H9 (cell line): ENCODE measurements around the gene CADPS2. TPM values are rescaled to one million over a fixed set of nuclear protein-coding genes. Genes with fewer than 3 reads are reported as not detected.

ENCODE experiments used
- DNase-seq: peaks from one replicate; pipeline ENCODE4 v3.0.0-alpha.2; 2017
- H2AFZ ChIP-seq: one replicate; pipeline ENCODE4 v1.6.1; 2013; ENCODE audit warnings: mild to moderate bottlenecking, low read length, control low read depth, moderate library complexity
- H2AK5ac ChIP-seq: 2 replicates; pipeline ENCODE4 v1.6.1; 2013; ENCODE audit warnings: low read length, control low read depth, mixed read lengths; ENCODE audit not compliant: insufficient read length
- H2BK120ac ChIP-seq: one replicate; pipeline ENCODE4 v1.6.1; 2013; ENCODE audit warnings: low read depth, mild to moderate bottlenecking, low read length, control low read depth, inconsistent platforms; ENCODE audit not compliant: poor library complexity, severe bottlenecking
- H2BK12ac ChIP-seq: 2 replicates; pipeline ENCODE4 v1.6.1; 2013; ENCODE audit warnings: low read length, control low read depth, mixed read lengths, low read depth; ENCODE audit not compliant: insufficient read length
- H2BK15ac ChIP-seq: 2 replicates; pipeline ENCODE4 v1.6.1; 2013; ENCODE audit warnings: low read depth, low read length, control low read depth
- H2BK20ac ChIP-seq: one replicate; pipeline ENCODE4 v1.6.1; 2013; ENCODE audit warnings: low read depth, mild to moderate bottlenecking, low read length, control low read depth, inconsistent platforms; ENCODE audit not compliant: poor library complexity, severe bottlenecking
- H2BK5ac ChIP-seq: 2 replicates; pipeline ENCODE4 v1.6.1; 2013; ENCODE audit warnings: low read length, control low read depth, mixed read lengths; ENCODE audit not compliant: insufficient read length
- H3K14ac ChIP-seq: 2 replicates; pipeline ENCODE4 v1.6.1; 2013; ENCODE audit warnings: low read length, control low read depth; ENCODE audit not compliant: insufficient read depth
- H3K18ac ChIP-seq: 2 replicates; pipeline ENCODE4 v1.6.1; 2013; ENCODE audit warnings: low read depth, mild to moderate bottlenecking, mixed read lengths, low read length, control low read depth; ENCODE audit not compliant: insufficient read length
- H3K23ac ChIP-seq: 2 replicates; pipeline ENCODE4 v1.6.1; 2013; ENCODE audit warnings: low read length, control low read depth, mixed read lengths, low read depth; ENCODE audit not compliant: insufficient read length
- H3K23me2 ChIP-seq: 2 replicates; pipeline ENCODE4 v1.6.1; 2013; ENCODE audit warnings: low read depth, mild to moderate bottlenecking, mixed read lengths, low read length, control low read depth; ENCODE audit not compliant: insufficient read length, poor library complexity, severe bottlenecking
- H3K27ac ChIP-seq: 2 replicates; pipeline ENCODE4 v1.5.1; 2013; ENCODE audit warnings: low read length, control low read depth, mixed read lengths, low read depth; ENCODE audit not compliant: insufficient read length
- H3K27me3 ChIP-seq: 2 replicates; pipeline ENCODE4 v1.6.1; 2013; ENCODE audit warnings: low read length, control low read depth, inconsistent platforms; ENCODE audit not compliant: insufficient read depth
- H3K4ac ChIP-seq: 2 replicates; pipeline ENCODE4 v1.6.1; 2013; ENCODE audit warnings: low read depth, mild to moderate bottlenecking, control low read depth, inconsistent platforms, low read length, moderate library complexity
- H3K4me1 ChIP-seq: 2 replicates; pipeline ENCODE4 v1.6.1; 2013; ENCODE audit warnings: low read length, control low read depth, inconsistent platforms; ENCODE audit not compliant: insufficient read depth
- H3K4me2 ChIP-seq: 2 replicates; pipeline ENCODE4 v1.6.1; 2013; ENCODE audit warnings: low read length, control low read depth, mixed read lengths; ENCODE audit not compliant: insufficient read length, insufficient read depth
- H3K56ac ChIP-seq: 2 replicates; pipeline ENCODE4 v1.6.1; 2013; ENCODE audit warnings: low read depth, mild to moderate bottlenecking, mixed read lengths, low read length, control low read depth; ENCODE audit not compliant: insufficient read length
- H3K79me1 ChIP-seq: 2 replicates; pipeline ENCODE4 v1.6.1; 2013; ENCODE audit warnings: low read depth, mild to moderate bottlenecking, moderate library complexity, low read length, control low read depth, inconsistent platforms; ENCODE audit not compliant: insufficient read depth, poor library complexity, severe bottlenecking
- H3K79me2 ChIP-seq: 2 replicates; pipeline ENCODE4 v1.6.1; 2013; ENCODE audit warnings: low read length, control low read depth, inconsistent platforms; ENCODE audit not compliant: insufficient read depth
- H3K9ac ChIP-seq: 2 replicates; pipeline ENCODE4 v1.6.1; 2013; ENCODE audit warnings: low read length, control low read depth, mixed read lengths; ENCODE audit not compliant: insufficient read length; ENCODE audit errors: extremely low read depth
- H3K9me3 ChIP-seq: one replicate; pipeline ENCODE4 v1.6.1; 2013; ENCODE audit warnings: low read depth, low read length, inconsistent platforms; ENCODE audit not compliant: control insufficient read depth
- H3T11ph ChIP-seq: one replicate; pipeline ENCODE4 v1.6.1; 2013; ENCODE audit warnings: mild to moderate bottlenecking, low read length, control low read depth, inconsistent platforms
- H4K20me1 ChIP-seq: one replicate; pipeline ENCODE4 v1.6.1; 2013; ENCODE audit not compliant: control insufficient read depth, insufficient read length, insufficient read depth
- H4K5ac ChIP-seq: 2 replicates; pipeline ENCODE4 v1.6.1; 2013; ENCODE audit warnings: low read depth, mild to moderate bottlenecking, mixed read lengths, low read length, control low read depth; ENCODE audit not compliant: insufficient read length
- H4K8ac ChIP-seq: replicated peaks from 2 replicates; pipeline ENCODE4 v1.6.1; 2013; ENCODE audit warnings: low read length, control low read depth, mixed read lengths, low read depth; ENCODE audit not compliant: insufficient read length
- H4K91ac ChIP-seq: 2 replicates; pipeline ENCODE4 v1.6.1; 2013; ENCODE audit warnings: low read depth, mild to moderate bottlenecking, moderate library complexity, mixed read lengths, low read length, control low read depth; ENCODE audit not compliant: insufficient read length
- H3K27ac Mint-ChIP-seq, 3 experiments: 2 replicates in 2 of 3; 3 replicates in 1 of 3; pipeline ENCODE4 v1.8.0; 2020 to 2021; ENCODE audit warnings: mixed read lengths in 3 of 3, mild to moderate bottlenecking in 1 of 3, moderate library complexity in 1 of 3
- H3K27me3 Mint-ChIP-seq: 2 replicates; pipeline ENCODE4 v1.8.0; 2021; ENCODE audit warnings: low read depth, mild to moderate bottlenecking, moderate library complexity, mixed read lengths
- H3K36me3 Mint-ChIP-seq, 3 experiments: 2 replicates in 2 of 3; 3 replicates in 1 of 3; pipeline ENCODE4 v1.8.0; 2020 to 2021; ENCODE audit warnings: low read depth in 3 of 3, mixed read lengths in 3 of 3; ENCODE audit not compliant: insufficient read depth in 1 of 3
- H3K4me1 Mint-ChIP-seq, 2 experiments: 2 replicates each; pipeline ENCODE4 v1.8.0; 2020; ENCODE audit warnings: mixed read lengths in 2 of 2
- H3K4me3 Mint-ChIP-seq, 2 experiments: 2 replicates in 1 of 2; 3 replicates in 1 of 2; pipeline ENCODE4 v1.8.0; 2020 to 2021; ENCODE audit warnings: mild to moderate bottlenecking in 2 of 2, mixed read lengths in 2 of 2, moderate library complexity in 1 of 2
- H3K9me3 Mint-ChIP-seq, 2 experiments: 2 replicates in 1 of 2; 3 replicates in 1 of 2; pipeline ENCODE4 v1.8.0; 2020; ENCODE audit warnings: mild to moderate bottlenecking in 2 of 2, mixed read lengths in 2 of 2, moderate library complexity in 1 of 2
- WGBS: extraction: QIAGEN DNeasy Blood & Tissue Kit; methylation state at CpG from one replicate; pipeline ENCODE4 v1.1.7; 2013; ENCODE audit warnings: missing lambda C conversion rate, low lambda C conversion rate, mixed read lengths; ENCODE audit not compliant: insufficient read length; ENCODE audit errors: extremely low coverage; 5-methylcytosine and 5-hydroxymethylcytosine counted together
- total RNA-seq: library from RNA; stranded (reverse); gene quantifications from 2 replicates; pipeline ENCODE4 v1.2.1, GENCODE V29; 2021
- TF ChIP-seq, protein P1 (sequence below): fragments of 200-600 bp; sonication (generic); conservative IDR thresholded peaks from 3 replicates; pipeline ENCODE4 v1.8.0; 2021; ENCODE audit warnings: antibody characterized with exemption, mild to moderate bottlenecking

The CADPS2 gene
- total RNA-seq, 1 experiment from 2014 or later: 7.1 TPM

- no peak overlapping the region for H2BK15ac ChIP-seq
- peaks cover 2% of the 10 kb centered on the region; the same call in 1 of the 2 replicates for H3K4me1 ChIP-seq
- no peaks in the 10 kb centered on the region for H3K23me2 ChIP-seq
- Mint-ChIP-seq H3K27me3 (no peaks in the 10 kb centered on the region), H3K4me1 (peaks cover 33 to 34% of the 10 kb centered on the region in 2 experiments), H3K27ac (peak overlapping the region in 2 of 3 experiments; percentile 59 to 62; a peak in 1 of 7 replicates), H3K36me3 (no peaks in the 10 kb centered on the region; a peak in 3 of 7 replicates), H3K4me3 (no peak overlapping the region), H3K9me3 (peaks cover 0 to 3% of the 10 kb centered on the region in 2 experiments; a peak in 2 of 5 replicates)
- no peak overlapping the region for H2BK120ac ChIP-seq
- H3K9me3 ChIP-seq: no peaks in the 10 kb centered on the region
- no peak overlapping the region for H4K5ac ChIP-seq
- no peak overlapping the region for H3K23ac ChIP-seq
- no peak overlapping the region for H2BK20ac ChIP-seq
- H3K4ac ChIP-seq: no peak overlapping the region
- H2BK5ac ChIP-seq: no peak overlapping the region
- no peaks in the 10 kb centered on the region for H3K79me2 ChIP-seq
- H3K56ac ChIP-seq: no peak overlapping the region
- no CpG with 5 or more reads among the region's 1 CpG for WGBS
- no peak overlapping the region for H2BK12ac ChIP-seq
- H3K27ac ChIP-seq: no peak overlapping the region
- H3K27me3 ChIP-seq: no peaks in the 10 kb centered on the region
- H4K20me1 ChIP-seq: no peaks in the 10 kb centered on the region
- H3K9ac ChIP-seq: no peak overlapping the region
- H3K18ac ChIP-seq: no peak overlapping the region
- no peak overlapping the region for H2AFZ ChIP-seq
- DNase-seq: no peak
- H3T11ph ChIP-seq: no peak overlapping the region
- no peak overlapping the region for H2AK5ac ChIP-seq
- no peak overlapping the region for H3K14ac ChIP-seq
- no peak overlapping the region for H3K4me2 ChIP-seq
- no peak overlapping the region for H4K8ac ChIP-seq
- no peaks in the 10 kb centered on the region for H3K79me1 ChIP-seq
- TF ChIP-seq, protein P1, sequence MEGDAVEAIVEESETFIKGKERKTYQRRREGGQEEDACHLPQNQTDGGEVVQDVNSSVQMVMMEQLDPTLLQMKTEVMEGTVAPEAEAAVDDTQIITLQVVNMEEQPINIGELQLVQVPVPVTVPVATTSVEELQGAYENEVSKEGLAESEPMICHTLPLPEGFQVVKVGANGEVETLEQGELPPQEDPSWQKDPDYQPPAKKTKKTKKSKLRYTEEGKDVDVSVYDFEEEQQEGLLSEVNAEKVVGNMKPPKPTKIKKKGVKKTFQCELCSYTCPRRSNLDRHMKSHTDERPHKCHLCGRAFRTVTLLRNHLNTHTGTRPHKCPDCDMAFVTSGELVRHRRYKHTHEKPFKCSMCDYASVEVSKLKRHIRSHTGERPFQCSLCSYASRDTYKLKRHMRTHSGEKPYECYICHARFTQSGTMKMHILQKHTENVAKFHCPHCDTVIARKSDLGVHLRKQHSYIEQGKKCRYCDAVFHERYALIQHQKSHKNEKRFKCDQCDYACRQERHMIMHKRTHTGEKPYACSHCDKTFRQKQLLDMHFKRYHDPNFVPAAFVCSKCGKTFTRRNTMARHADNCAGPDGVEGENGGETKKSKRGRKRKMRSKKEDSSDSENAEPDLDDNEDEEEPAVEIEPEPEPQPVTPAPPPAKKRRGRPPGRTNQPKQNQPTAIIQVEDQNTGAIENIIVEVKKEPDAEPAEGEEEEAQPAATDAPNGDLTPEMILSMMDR: no peak
- H4K91ac ChIP-seq: no peak overlapping the region
These were observed 483.1 kb downstream of the CADPS2 start for GRCh38 chr7:122403113-122403512.
